Astrocyte (in vitro differentiated cells and primary cell): ENCODE results near the gene DRD2. TPM values are rescaled to one million over a fixed set of nuclear protein-coding genes. Genes with fewer than 3 reads are reported as not detected.

Source experiments
- DNase-seq: peaks from one replicate; pipeline ENCODE4 v3.0.0-alpha.2; 2010; ENCODE audit warnings: low read depth
- FAIRE-seq: peaks from 2 replicates; lab custom pipeline; 2011; peaks lifted over from hg19 to GRCh38; lab: Jason Lieb, UNC
- H2AFZ ChIP-seq: 2 replicates; pipeline ENCODE4 v1.6.0; 2012; ENCODE audit warnings: low read depth, low read length, inconsistent platforms
- H3K27ac ChIP-seq: 2 replicates; pipeline ENCODE4 v1.5.1; 2011; ENCODE audit warnings: low read depth, low read length, inconsistent platforms
- H3K27me3 ChIP-seq: 2 replicates; pipeline ENCODE4 v1.6.0; 2011; ENCODE audit warnings: low read length, inconsistent platforms; ENCODE audit not compliant: insufficient read depth
- H3K36me3 ChIP-seq: 2 replicates; pipeline ENCODE4 v1.5.1; 2011; ENCODE audit warnings: low read length, inconsistent platforms; ENCODE audit not compliant: insufficient read depth
- H3K4me1 ChIP-seq: 2 replicates; pipeline ENCODE4 v1.5.1; 2011; ENCODE audit warnings: low read length, inconsistent platforms; ENCODE audit not compliant: insufficient read depth
- H3K4me2 ChIP-seq: 2 replicates; pipeline ENCODE4 v1.6.0; 2012; ENCODE audit warnings: low read length, inconsistent platforms
- H3K4me3 ChIP-seq: 2 replicates; pipeline ENCODE4 v1.5.1; 2011; ENCODE audit warnings: low read depth, mild to moderate bottlenecking, low read length, inconsistent platforms; ENCODE audit not compliant: insufficient read depth
- H3K79me2 ChIP-seq: 2 replicates; pipeline ENCODE4 v1.6.0; 2012; ENCODE audit warnings: mild to moderate bottlenecking, low read length, inconsistent platforms; ENCODE audit not compliant: insufficient read depth
- H3K9ac ChIP-seq: 2 replicates; pipeline ENCODE4 v1.6.0; 2012; ENCODE audit warnings: mild to moderate bottlenecking, low read length, inconsistent platforms
- H3K9me3 ChIP-seq: 2 replicates; pipeline ENCODE4 v1.5.1; 2012; ENCODE audit warnings: low read depth, mild to moderate bottlenecking, low read length, inconsistent platforms; ENCODE audit not compliant: insufficient read depth
- H4K20me1 ChIP-seq: 2 replicates; pipeline ENCODE4 v1.6.0; 2012; ENCODE audit warnings: low read length, inconsistent platforms; ENCODE audit not compliant: insufficient read depth
- H3K27ac Mint-ChIP-seq: one replicate; pipeline ENCODE4 v1.8.0; 2021; ENCODE audit warnings: mild to moderate bottlenecking, mixed read lengths; ENCODE audit not compliant: unreplicated experiment
- H3K27me3 Mint-ChIP-seq: one replicate; pipeline ENCODE4 v1.8.0; 2021; ENCODE audit warnings: low read depth, mixed read lengths; ENCODE audit not compliant: unreplicated experiment
- H3K36me3 Mint-ChIP-seq: one replicate; pipeline ENCODE4 v1.8.0; 2021; ENCODE audit warnings: low read depth, mixed read lengths; ENCODE audit not compliant: unreplicated experiment
- H3K4me1 Mint-ChIP-seq: one replicate; pipeline ENCODE4 v1.8.0; 2021; ENCODE audit warnings: low read depth, mixed read lengths; ENCODE audit not compliant: unreplicated experiment
- H3K4me3 Mint-ChIP-seq: one replicate; pipeline ENCODE4 v1.8.0; 2021; ENCODE audit warnings: mild to moderate bottlenecking, moderate library complexity, mixed read lengths; ENCODE audit not compliant: unreplicated experiment
- H3K9me3 Mint-ChIP-seq: one replicate; pipeline ENCODE4 v1.8.0; 2021; ENCODE audit warnings: mild to moderate bottlenecking, mixed read lengths; ENCODE audit not compliant: unreplicated experiment
- EZH2 ChIP-seq: IDR thresholded peaks from 2 replicates; pipeline ENCODE4 v1.6.1; 2012; ENCODE audit warnings: mild to moderate bottlenecking, low read length, inconsistent platforms; ENCODE audit not compliant: insufficient read depth
- total RNA-seq: library from RNA; stranded (reverse); gene quantifications from 2 replicates; pipeline ENCODE4 v1.2.1, GENCODE V29; 2021
- TF ChIP-seq, protein P1 (sequence below): IDR thresholded peaks from 2 replicates; pipeline ENCODE4 v1.5.1; 2011; ENCODE audit warnings: low read depth, mild to moderate bottlenecking, inconsistent platforms, low read length, moderate library complexity; ENCODE audit not compliant: insufficient read depth

Gene DRD2
- total RNA-seq, 1 donor from 2014 or later: not detected

DNA sequence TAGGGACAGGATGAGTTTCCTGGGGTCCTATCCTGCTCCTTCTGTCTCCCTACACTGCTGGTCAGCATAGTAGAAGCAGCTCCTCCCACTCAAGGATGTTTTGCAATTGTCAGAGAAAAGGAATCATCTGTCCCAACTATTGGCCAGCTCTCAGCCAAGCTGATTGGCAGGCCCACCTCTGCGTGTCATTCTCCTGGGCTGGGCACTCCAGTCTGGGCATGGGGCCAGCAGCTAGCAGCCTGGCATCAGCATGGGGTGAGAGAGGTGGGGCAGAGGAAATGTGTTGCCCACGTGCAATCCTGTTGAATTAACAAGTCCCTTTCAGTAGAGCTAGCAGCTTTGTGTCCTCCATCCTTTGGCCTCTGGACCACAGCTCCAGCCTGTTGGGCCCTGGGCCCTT is 73.5 kb downstream of the DRD2 start:
- FAIRE-seq (no peak), DNase-seq (no peak)
- peaks cover 70% of the 10 kb centered on the region for H3K27me3 Mint-ChIP-seq
- Histone ChIP-seq H3K79me2 (no peaks in the 10 kb centered on the region), H4K20me1 (no peaks in the 10 kb centered on the region), H3K27me3 (peaks cover 6% of the 10 kb centered on the region), H3K4me3 (no peak overlapping the region), H3K27ac (no peak overlapping the region), H3K4me2 (no peak overlapping the region), H3K4me1 (no peaks in the 10 kb centered on the region), H2AFZ (no peak overlapping the region), H3K9ac (no peak overlapping the region), H3K9me3 (no peaks in the 10 kb centered on the region), H3K36me3 (no peaks in the 10 kb centered on the region)
- TF ChIP-seq EZH2: no peak
- TF ChIP-seq, protein P1, sequence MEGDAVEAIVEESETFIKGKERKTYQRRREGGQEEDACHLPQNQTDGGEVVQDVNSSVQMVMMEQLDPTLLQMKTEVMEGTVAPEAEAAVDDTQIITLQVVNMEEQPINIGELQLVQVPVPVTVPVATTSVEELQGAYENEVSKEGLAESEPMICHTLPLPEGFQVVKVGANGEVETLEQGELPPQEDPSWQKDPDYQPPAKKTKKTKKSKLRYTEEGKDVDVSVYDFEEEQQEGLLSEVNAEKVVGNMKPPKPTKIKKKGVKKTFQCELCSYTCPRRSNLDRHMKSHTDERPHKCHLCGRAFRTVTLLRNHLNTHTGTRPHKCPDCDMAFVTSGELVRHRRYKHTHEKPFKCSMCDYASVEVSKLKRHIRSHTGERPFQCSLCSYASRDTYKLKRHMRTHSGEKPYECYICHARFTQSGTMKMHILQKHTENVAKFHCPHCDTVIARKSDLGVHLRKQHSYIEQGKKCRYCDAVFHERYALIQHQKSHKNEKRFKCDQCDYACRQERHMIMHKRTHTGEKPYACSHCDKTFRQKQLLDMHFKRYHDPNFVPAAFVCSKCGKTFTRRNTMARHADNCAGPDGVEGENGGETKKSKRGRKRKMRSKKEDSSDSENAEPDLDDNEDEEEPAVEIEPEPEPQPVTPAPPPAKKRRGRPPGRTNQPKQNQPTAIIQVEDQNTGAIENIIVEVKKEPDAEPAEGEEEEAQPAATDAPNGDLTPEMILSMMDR: no peak
- no peak overlapping the region for H3K27ac Mint-ChIP-seq
- H3K4me1 Mint-ChIP-seq: no peaks in the 10 kb centered on the region
- no peaks in the 10 kb centered on the region for H3K36me3 Mint-ChIP-seq
- H3K9me3 Mint-ChIP-seq: peaks cover 2% of the 10 kb centered on the region
- no peak overlapping the region for H3K4me3 Mint-ChIP-seq

- no peak for DNase-seq
- no peak overlapping the region for H3K9ac ChIP-seq
- no peak for FAIRE-seq
- H3K4me3 ChIP-seq: no peak overlapping the region
- peaks cover 6% of the 10 kb centered on the region for H3K27me3 ChIP-seq
- no peaks in the 10 kb centered on the region for H3K4me1 Mint-ChIP-seq
- no peaks in the 10 kb centered on the region for H3K79me2 ChIP-seq
- H3K4me1 ChIP-seq: no peaks in the 10 kb centered on the region
- no peaks in the 10 kb centered on the region for H3K36me3 ChIP-seq
- no peaks in the 10 kb centered on the region for H4K20me1 ChIP-seq
- no peaks in the 10 kb centered on the region for H3K9me3 ChIP-seq
- H3K27me3 Mint-ChIP-seq: peaks cover 67% of the 10 kb centered on the region
- H3K36me3 Mint-ChIP-seq: no peaks in the 10 kb centered on the region
- TF ChIP-seq, protein P1: no peak
- TF ChIP-seq EZH2: no peak
- no peak overlapping the region for H3K4me2 ChIP-seq
- H3K27ac ChIP-seq: no peak overlapping the region
- no peak overlapping the region for H3K27ac Mint-ChIP-seq
- no peak overlapping the region for H2AFZ ChIP-seq
- peaks cover 2% of the 10 kb centered on the region for H3K9me3 Mint-ChIP-seq
- H3K4me3 Mint-ChIP-seq: no peak overlapping the region
These were observed 74.5 kb downstream of the DRD2 start for GRCh38 chr11:113400631-113401230.

- Histone ChIP-seq H3K4me1 (no peaks in the 10 kb centered on the region), H3K4me2 (no peak overlapping the region), H3K4me3 (no peak overlapping the region), H2AFZ (no peak overlapping the region), H4K20me1 (no peaks in the 10 kb centered on the region), H3K9me3 (no peaks in the 10 kb centered on the region), H3K27ac (no peak overlapping the region), H3K36me3 (no peaks in the 10 kb centered on the region), H3K27me3 (peaks cover 6% of the 10 kb centered on the region), H3K79me2 (no peaks in the 10 kb centered on the region), H3K9ac (no peak overlapping the region)
- FAIRE-seq (no peak), DNase-seq (no peak)
- Mint-ChIP-seq H3K36me3 (no peaks in the 10 kb centered on the region), H3K4me3 (no peak overlapping the region), H3K9me3 (peaks cover 2% of the 10 kb centered on the region), H3K27me3 (peaks cover 64% of the 10 kb centered on the region), H3K27ac (no peak overlapping the region), H3K4me1 (no peaks in the 10 kb centered on the region)
- TF ChIP-seq, protein P1: no peak
- TF ChIP-seq EZH2: no peak
These were observed 76.3 kb downstream of the DRD2 start for GRCh38 chr11:113398669-113399430.
